Prostate gland (tissue), 2 donors: ENCODE data around the gene CHIA. TPM values are rescaled to one million over a fixed set of nuclear protein-coding genes. Genes with fewer than 3 reads are reported as not detected.

Source experiments
- DNase-seq: peaks from one replicate; pipeline ENCODE4 v3.0.0-alpha.2; 2019; ENCODE audit warnings: low spot score
- H3K27ac ChIP-seq, 2 donors: fragments of 200-600 bp; sonication (generic); 2 replicates each; pipeline ENCODE4 v1.5.1; 2017 to 2019
- H3K27me3 ChIP-seq: fragments of 200-600 bp; sonication (generic); replicated peaks from 2 replicates; pipeline ENCODE4 v1.5.1; 2019; ENCODE audit not compliant: insufficient read depth
- H3K36me3 ChIP-seq, 2 donors: fragments of 200-600 bp; sonication (generic); 1 replicate in 1 of 2; 2 replicates in 1 of 2; pipeline versions ENCODE4 v1.5.1 to v1.8.1; 2017 to 2019
- H3K4me1 ChIP-seq: fragments of 200-600 bp; sonication (generic); replicated peaks from 2 replicates; pipeline ENCODE4 v1.5.1; 2019
- H3K4me3 ChIP-seq, 2 donors: fragments of 200-600 bp; sonication (generic); 2 replicates each; pipeline ENCODE4 v1.5.1; 2017 to 2019
- H3K9me3 ChIP-seq: fragments of 200-600 bp; sonication (generic); 2 replicates; pipeline ENCODE4 v1.5.1; 2017
- CTCF ChIP-seq, 4 experiments: fragments of 200-600 bp in 2 of 4; fragments of 450-650 bp in 2 of 4; sonication (generic) in 2 of 4; IDR thresholded peaks; 1 replicate in 3 of 4; 2 replicates in 1 of 4; pipeline ENCODE4 v1.5.1; 2016 to 2019; ENCODE audit warnings: antibody characterized with exemption in 4 of 4, mild to moderate bottlenecking in 2 of 4, moderate library complexity in 2 of 4
- POLR2A ChIP-seq: fragments of 450-650 bp; IDR thresholded peaks from one replicate; pipeline ENCODE4 v1.6.1; 2016; ENCODE audit warnings: antibody characterized with exemption, mild to moderate bottlenecking
- POLR2AphosphoS5 ChIP-seq: sonication (generic); formaldehyde crosslinking; IDR thresholded peaks from one replicate; pipeline ENCODE4 v1.6.1; 2017; ENCODE audit warnings: antibody characterized with exemption
- WGBS: methylation state at CpG from one replicate; pipeline ENCODE4 v1.1.5; 2018; 5-methylcytosine and 5-hydroxymethylcytosine counted together
- intact Hi-C: fragments of 100-400 bp; cut with DNase I; formaldehyde crosslinking; loops from one replicate; pipeline ENCODE4 v1.14.2; 2022
- total RNA-seq, 2 donors: library from RNA; depleted of rRNA; stranded (reverse); fragments of >200 nt; gene quantifications; one replicate each; pipeline ENCODE4 v1.1.0, GENCODE V29; 2016

Gene CHIA
- total RNA-seq, 2 donors from 2014 or later = not detected

- Histone ChIP-seq H3K36me3 (no peaks in the 10 kb centered on the region), H3K27me3 (no peaks in the 10 kb centered on the region), H3K27ac (peak overlapping the region; percentile 86 to 91), H3K4me3 (peak overlapping the region; percentile 51), H3K9me3 (no peaks in the 10 kb centered on the region), H3K4me1 (no peaks in the 10 kb centered on the region)
- DNase-seq = peak; percentile 87
- intact Hi-C loops = loop anchor here (5.0 kb wide), 1 partner anchor 124 kb away; no protein-coding TSS in a partner anchor
- 2% methylated on average over 38 of the region's 45 CpGs for WGBS
- TF ChIP-seq POLR2A (peak; percentile 46), CTCF (IDR thresholded peaks at IDR 0.05) (peak in 2 of 4 experiments; percentile 3 to 22), POLR2AphosphoS5 (peak; percentile 86)
Observed at GRCh38 chr1:111346089-111346885, 55.6 kb downstream of the CHIA start.

GRCh38 chr1:111347026-111347425 lies 56.4 kb downstream of the CHIA start:
- intact Hi-C loops = loop anchor here (5.0 kb wide), 1 partner anchor 125 kb away; no protein-coding TSS in a partner anchor
- WGBS = 24% methylated on average over 6 of the region's 6 CpGs

GRCh38 chr1:111351700-111352099 lies 61.0 kb downstream of the CHIA start:
- TF ChIP-seq POLR2A (no peak), CTCF (IDR thresholded peaks at IDR 0.05) (no peak), POLR2AphosphoS5 (no peak)
- H3K9me3 ChIP-seq = no peaks in the 10 kb centered on the region
- no peaks in the 10 kb centered on the region for H3K36me3 ChIP-seq
- intact Hi-C loops = no loop called here
- H3K27me3 ChIP-seq = no peaks in the 10 kb centered on the region
- no peak for DNase-seq
- H3K4me1 ChIP-seq = no peaks in the 10 kb centered on the region
- H3K4me3 ChIP-seq = no peak overlapping the region
- H3K27ac ChIP-seq = no peak overlapping the region

More at GRCh38 chr1:111347026-111347425, 56.4 kb downstream of the CHIA start:
- TF ChIP-seq POLR2AphosphoS5 = no peak
- no peak for TF ChIP-seq CTCF (IDR thresholded peaks at IDR 0.05)
- TF ChIP-seq POLR2A = no peak
- Histone ChIP-seq H3K9me3 (no peaks in the 10 kb centered on the region), H3K4me3 (peak overlapping the region; percentile 51), H3K4me1 (no peaks in the 10 kb centered on the region), H3K27me3 (no peaks in the 10 kb centered on the region), H3K27ac (peak overlapping the region; percentile 86 to 91), H3K36me3 (no peaks in the 10 kb centered on the region)
- DNase-seq = no peak

GRCh38 chr1:111354584-111354983 lies 63.9 kb downstream of the CHIA start:
- Histone ChIP-seq H3K27ac (no peak overlapping the region), H3K4me3 (no peak overlapping the region), H3K9me3 (no peaks in the 10 kb centered on the region), H3K27me3 (no peaks in the 10 kb centered on the region), H3K36me3 (no peaks in the 10 kb centered on the region), H3K4me1 (no peaks in the 10 kb centered on the region)
- DNase-seq = no peak
- no peak for TF ChIP-seq POLR2AphosphoS5
- no peak for TF ChIP-seq CTCF (IDR thresholded peaks at IDR 0.05)
- TF ChIP-seq POLR2A = no peak
- intact Hi-C loops = no loop called here

- Histone ChIP-seq H3K27ac (peak overlapping the region in 1 of 2 donors; percentile 69), H3K9me3 (no peaks in the 10 kb centered on the region), H3K27me3 (no peaks in the 10 kb centered on the region), H3K36me3 (no peaks in the 10 kb centered on the region), H3K4me1 (no peaks in the 10 kb centered on the region), H3K4me3 (no peak overlapping the region)
- no peak for DNase-seq
- WGBS = 37% methylated on average over 2 of the region's 2 CpGs
- intact Hi-C loops = no loop called here
- peak; percentile 53 for TF ChIP-seq POLR2AphosphoS5
- no peak for TF ChIP-seq POLR2A
Observed at GRCh38 chr1:111358964-111359363, 68.3 kb downstream of the CHIA start.
